HEK293 (cell line): ENCODE results near the gene PCED1A.

ENCODE experiments used
- CTCF ChIA-PET: fragments of 350-600 bp; formaldehyde crosslinking; extraction: SDS; loops from one replicate; lab custom pipeline; 2021; ENCODE audit warnings: antibody characterized with exemption; lab: Yijun Ruan, JAX
- POLR2A ChIA-PET: fragments of 300-600 bp; formaldehyde crosslinking; extraction: SDS; loops from one replicate; lab custom pipeline; 2020; ENCODE audit warnings: antibody characterized with exemption, inconsistent platforms; lab: Yijun Ruan, JAX
- H3K27ac ChIP-seq: fragments of 200-500 bp; sonication (Bioruptor generic); 2 replicates; pipeline ENCODE4 v1.5.1; 2014; ENCODE audit warnings: low read depth, low read length, control low read depth, inconsistent platforms; ENCODE audit errors: extremely low read depth
- H3K36me3 ChIP-seq, 2 experiments: fragments of 200-500 bp in 1 of 2; sonication (Bioruptor generic) in 1 of 2; 1 replicate in 1 of 2; 2 replicates in 1 of 2; pipeline ENCODE4 v1.5.1; 2014 to 2017; ENCODE audit warnings: inconsistent platforms in 2 of 2, low read length in 2 of 2; ENCODE audit not compliant: control insufficient read depth in 2 of 2, insufficient read depth in 1 of 2
- H3K4me1 ChIP-seq: fragments of 200-500 bp; sonication (Bioruptor generic); 2 replicates; pipeline ENCODE4 v1.5.1; 2014; ENCODE audit warnings: mild to moderate bottlenecking, low read length, inconsistent platforms; ENCODE audit not compliant: control insufficient read depth, insufficient read depth
- H3K4me3 ChIP-seq: 2 replicates; pipeline ENCODE4 v1.5.1; 2011; ENCODE audit warnings: low read depth, mild to moderate bottlenecking, control low read depth, low read length, moderate library complexity
- H3K9me3 ChIP-seq: fragments of 200-500 bp; sonication (Bioruptor generic); 2 replicates; pipeline ENCODE4 v1.5.1; 2014; ENCODE audit warnings: low read depth, low read length, inconsistent platforms; ENCODE audit not compliant: control insufficient read depth, insufficient read depth
- BCL11A ChIP-seq: fragments of 450-650 bp; formaldehyde crosslinking; IDR thresholded peaks from 2 replicates; pipeline ENCODE4 v1.5.1; 2016; ENCODE audit warnings: low read depth, missing biosample characterization, missing genetic modification characterization
- GLI4 ChIP-seq: fragments of 450-650 bp; formaldehyde crosslinking; IDR thresholded peaks from 2 replicates; pipeline ENCODE4 v1.5.1; 2016; ENCODE audit warnings: missing biosample characterization, missing genetic modification characterization
- HOXD13 ChIP-seq: sonication (generic); formaldehyde crosslinking; IDR thresholded peaks from 2 replicates; pipeline ENCODE4 v1.8.0; 2022; ENCODE audit warnings: missing genetic modification reagents, borderline replicate concordance
- KLF8 ChIP-seq: fragments of 450-650 bp; formaldehyde crosslinking; IDR thresholded peaks from 2 replicates; pipeline ENCODE4 v1.5.1; 2016; ENCODE audit warnings: missing biosample characterization, missing genetic modification characterization
- OVOL3 ChIP-seq: fragments of 450-650 bp; formaldehyde crosslinking; IDR thresholded peaks from 2 replicates; pipeline ENCODE4 v1.5.1; 2016; ENCODE audit warnings: missing biosample characterization, missing genetic modification characterization
- WT1 ChIP-seq: fragments of 450-650 bp; formaldehyde crosslinking; IDR thresholded peaks from 2 replicates; pipeline ENCODE4 v1.5.1; 2016; ENCODE audit warnings: missing biosample characterization, missing genetic modification characterization
- ZNF112 ChIP-seq: fragments of 450-650 bp; formaldehyde crosslinking; IDR thresholded peaks from 2 replicates; pipeline ENCODE4 v1.5.0; 2017; ENCODE audit warnings: missing biosample characterization, missing genetic modification characterization
- ZNF138 ChIP-seq: fragments of 450-650 bp; formaldehyde crosslinking; IDR thresholded peaks from 2 replicates; pipeline ENCODE4 v1.5.1; 2016; ENCODE audit warnings: missing biosample characterization, missing genetic modification characterization, borderline replicate concordance
- ZNF2 ChIP-seq: fragments of 450-650 bp; formaldehyde crosslinking; IDR thresholded peaks from 2 replicates; pipeline ENCODE4 v1.5.1; 2016; ENCODE audit warnings: missing biosample characterization, missing genetic modification characterization
- ZNF23 ChIP-seq: fragments of 450-650 bp; formaldehyde crosslinking; IDR thresholded peaks from 2 replicates; pipeline ENCODE4 v1.5.1; 2016; ENCODE audit warnings: missing biosample characterization, missing genetic modification characterization, borderline replicate concordance
- ZNF311 ChIP-seq: fragments of 450-650 bp; formaldehyde crosslinking; IDR thresholded peaks from 2 replicates; pipeline ENCODE4 v1.5.1; 2017; ENCODE audit warnings: missing biosample characterization, missing genetic modification characterization, borderline replicate concordance
- ZNF350 ChIP-seq: fragments of 450-650 bp; formaldehyde crosslinking; IDR thresholded peaks from 2 replicates; pipeline ENCODE4 v1.5.0; 2017; ENCODE audit warnings: missing biosample characterization, mild to moderate bottlenecking, missing genetic modification characterization
- ZNF544 ChIP-seq: fragments of 450-650 bp; formaldehyde crosslinking; IDR thresholded peaks from 2 replicates; pipeline ENCODE4 v1.5.0; 2017; ENCODE audit warnings: missing biosample characterization, missing genetic modification characterization
- ZNF560 ChIP-seq: fragments of 450-650 bp; formaldehyde crosslinking; IDR thresholded peaks from 2 replicates; pipeline ENCODE4 v1.5.1; 2017; ENCODE audit warnings: missing biosample characterization, missing genetic modification characterization, borderline replicate concordance
- ZNF585B ChIP-seq: fragments of 450-650 bp; formaldehyde crosslinking; IDR thresholded peaks from 2 replicates; pipeline ENCODE4 v1.5.1; 2016; ENCODE audit warnings: missing biosample characterization, missing genetic modification characterization
- ZNF701 ChIP-seq: fragments of 450-650 bp; formaldehyde crosslinking; IDR thresholded peaks from 2 replicates; pipeline ENCODE4 v1.5.1; 2016; ENCODE audit warnings: missing biosample characterization, missing genetic modification characterization
- ZSCAN30 ChIP-seq: fragments of 450-650 bp; IDR thresholded peaks from 2 replicates; pipeline ENCODE4 v1.5.1; 2018; ENCODE audit warnings: missing biosample characterization, mild to moderate bottlenecking, missing genetic modification characterization, moderate library complexity
- TF ChIP-seq, protein P1 (sequence below): fragments of 450-650 bp; formaldehyde crosslinking; IDR thresholded peaks from 2 replicates; pipeline ENCODE4 v1.5.1; 2017; ENCODE audit warnings: missing biosample characterization, missing genetic modification characterization
- TF ChIP-seq, protein P2 (sequence below): fragments of 450-650 bp; formaldehyde crosslinking; IDR thresholded peaks from 2 replicates; pipeline ENCODE4 v1.5.1; 2016; ENCODE audit warnings: missing biosample characterization, missing genetic modification characterization
- TF ChIP-seq, protein P3 (sequence below): fragments of 450-650 bp; formaldehyde crosslinking; IDR thresholded peaks from 2 replicates; pipeline ENCODE4 v1.5.1; 2017; ENCODE audit warnings: missing biosample characterization, missing genetic modification characterization

The PCED1A gene

DNA sequence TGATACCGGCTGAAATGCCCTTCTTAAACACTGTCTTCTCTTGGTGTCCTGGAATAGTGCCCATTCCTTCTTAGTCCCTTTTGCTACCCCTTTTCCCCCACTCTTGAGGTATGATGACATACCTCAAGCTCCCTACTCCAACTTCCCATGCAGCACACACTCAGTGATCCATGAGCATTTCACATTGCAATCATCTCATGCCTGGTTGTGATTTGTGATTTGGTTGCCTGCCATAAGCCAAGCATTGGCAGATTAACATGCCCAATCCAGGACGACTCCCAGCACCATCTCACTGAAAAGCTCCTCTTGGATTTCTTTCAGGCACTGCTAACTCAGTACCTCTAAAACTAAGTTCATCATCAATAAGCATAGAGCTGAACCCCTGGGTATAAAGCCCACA is 18.1 kb upstream of the PCED1A start:
- Histone ChIP-seq H3K27ac (no peak overlapping the region), H3K4me3 (no peak overlapping the region), H3K4me1 (no peaks in the 10 kb centered on the region), H3K9me3 (no peaks in the 10 kb centered on the region), H3K36me3 (peaks cover 0 to 21% of the 10 kb centered on the region in 2 experiments; a peak in 2 of 3 replicates)
- TF ChIP-seq, protein P1, sequence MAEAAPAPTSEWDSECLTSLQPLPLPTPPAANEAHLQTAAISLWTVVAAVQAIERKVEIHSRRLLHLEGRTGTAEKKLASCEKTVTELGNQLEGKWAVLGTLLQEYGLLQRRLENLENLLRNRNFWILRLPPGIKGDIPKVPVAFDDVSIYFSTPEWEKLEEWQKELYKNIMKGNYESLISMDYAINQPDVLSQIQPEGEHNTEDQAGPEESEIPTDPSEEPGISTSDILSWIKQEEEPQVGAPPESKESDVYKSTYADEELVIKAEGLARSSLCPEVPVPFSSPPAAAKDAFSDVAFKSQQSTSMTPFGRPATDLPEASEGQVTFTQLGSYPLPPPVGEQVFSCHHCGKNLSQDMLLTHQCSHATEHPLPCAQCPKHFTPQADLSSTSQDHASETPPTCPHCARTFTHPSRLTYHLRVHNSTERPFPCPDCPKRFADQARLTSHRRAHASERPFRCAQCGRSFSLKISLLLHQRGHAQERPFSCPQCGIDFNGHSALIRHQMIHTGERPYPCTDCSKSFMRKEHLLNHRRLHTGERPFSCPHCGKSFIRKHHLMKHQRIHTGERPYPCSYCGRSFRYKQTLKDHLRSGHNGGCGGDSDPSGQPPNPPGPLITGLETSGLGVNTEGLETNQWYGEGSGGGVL = 0 out of 2 replicates have a peak, but pooled peaks have one; percentile 10
- no peak for TF ChIP-seq ZNF350 (tag by site-specific recombination)
- ChIA-PET CTCF (interaction anchor here (0.5 to 2.0 kb wide), 5 partner anchors 11 to 145 kb away, joined by 3 to 8 read pairs (median 3); no protein-coding TSS in a partner anchor), POLR2A (interaction anchor here (0.5 kb wide), 1 partner anchor 125 kb away, joined by 3 read pairs; no protein-coding TSS in a partner anchor)

DNA sequence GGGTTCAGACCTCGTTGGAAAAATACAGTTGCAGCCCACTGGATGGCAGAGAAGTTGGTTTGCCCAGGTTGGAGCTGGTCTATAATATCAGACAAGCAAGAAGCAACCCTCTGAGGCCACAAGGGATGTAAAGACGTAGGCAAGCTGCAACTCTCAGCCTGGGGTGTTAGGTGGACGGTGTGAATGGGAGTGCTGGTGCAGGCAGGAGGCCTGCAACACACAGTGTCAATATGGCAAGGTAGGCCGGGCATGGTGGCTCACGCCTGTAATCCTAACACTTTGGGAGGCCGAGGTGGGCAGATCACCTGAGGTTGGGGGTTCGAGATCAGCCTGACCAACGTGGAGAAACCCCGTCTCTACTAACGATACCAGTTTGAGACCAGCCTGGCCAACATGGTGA is 10.6 kb upstream of the PCED1A start:
- POLR2A ChIA-PET = interaction anchor here (0.7 kb wide), 1 partner anchor 414 kb away, joined by 4 read pairs; no protein-coding TSS in a partner anchor
- no peak overlapping the region for H3K27ac ChIP-seq
- no peaks in the 10 kb centered on the region for H3K4me1 ChIP-seq
- H3K9me3 ChIP-seq = no peaks in the 10 kb centered on the region
- H3K4me3 ChIP-seq = no peak overlapping the region
- peaks cover 0 to 4% of the 10 kb centered on the region in 2 experiments; a peak in 2 of 3 replicates for H3K36me3 ChIP-seq
- TF ChIP-seq ZNF701 = no peak
- no peak for TF ChIP-seq ZSCAN30 (tag by site-specific recombination)
- no peak for TF ChIP-seq ZNF560
- TF ChIP-seq ZNF138 (tag by site-specific recombination) = no peak
- TF ChIP-seq BCL11A (tag by site-specific recombination) = no peak
- TF ChIP-seq ZNF544 (tag by site-specific recombination) = no peak
- TF ChIP-seq, protein P1 = no peak
- no peak for TF ChIP-seq ZNF2 (tag by site-specific recombination)
- TF ChIP-seq, protein P2, sequence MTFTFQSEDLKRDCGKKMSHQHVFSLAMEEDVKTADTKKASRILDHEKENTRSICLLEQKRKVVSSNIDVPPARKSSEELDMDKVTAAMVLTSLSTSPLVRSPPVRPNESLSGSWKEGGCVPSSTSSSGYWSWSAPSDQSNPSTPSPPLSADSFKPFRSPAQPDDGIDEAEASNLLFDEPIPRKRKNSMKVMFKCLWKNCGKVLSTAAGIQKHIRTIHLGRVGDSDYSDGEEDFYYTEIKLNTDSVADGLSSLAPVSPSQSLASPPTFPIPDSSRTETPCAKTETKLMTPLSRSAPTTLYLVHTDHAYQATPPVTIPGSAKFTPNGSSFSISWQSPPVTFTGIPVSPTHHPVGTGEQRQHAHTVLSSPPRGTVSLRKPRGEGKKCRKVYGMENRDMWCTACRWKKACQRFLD (tag by site-specific recombination) = no peak
- TF ChIP-seq ZNF112 = no peak
- TF ChIP-seq WT1 (tag by site-specific recombination) = no peak
- no peak for TF ChIP-seq GLI4
- TF ChIP-seq ZNF23 (tag by site-specific recombination) = no peak
- TF ChIP-seq KLF8 = no peak
- no peak for TF ChIP-seq OVOL3
- no peak for TF ChIP-seq ZNF311 (tag by site-specific recombination)
- no peak for TF ChIP-seq HOXD13 (CRISPR knock-in tag)
- TF ChIP-seq, protein P3, sequence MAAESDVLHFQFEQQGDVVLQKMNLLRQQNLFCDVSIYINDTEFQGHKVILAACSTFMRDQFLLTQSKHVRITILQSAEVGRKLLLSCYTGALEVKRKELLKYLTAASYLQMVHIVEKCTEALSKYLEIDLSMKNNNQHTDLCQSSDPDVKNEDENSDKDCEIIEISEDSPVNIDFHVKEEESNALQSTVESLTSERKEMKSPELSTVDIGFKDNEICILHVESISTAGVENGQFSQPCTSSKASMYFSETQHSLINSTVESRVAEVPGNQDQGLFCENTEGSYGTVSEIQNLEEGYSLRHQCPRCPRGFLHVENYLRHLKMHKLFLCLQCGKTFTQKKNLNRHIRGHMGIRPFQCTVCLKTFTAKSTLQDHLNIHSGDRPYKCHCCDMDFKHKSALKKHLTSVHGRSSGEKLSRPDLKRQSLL = no peak
- TF ChIP-seq ZNF585B = no peak
- CTCF ChIA-PET = interaction anchor here (0.9 to 12.0 kb wide), 14 partner anchors 10 to 163 kb away, joined by 3 to 159 read pairs (median 7); partner anchors contain the start of genes PCED1A and VPS16
